ENCODE data around the gene FOXB1. TPM values are rescaled to one million over a fixed set of nuclear protein-coding genes. Genes with fewer than 3 reads are reported as not detected.

FOXB1 gene
- total and polyA plus RNA-seq, 9 donors = 0.24 TPM; not detected in 8

GRCh38 chr15:60006873-60007272, 2.8 kb downstream of the FOXB1 start:
- Histone ChIP-seq H3K4me3 (no peak overlapping the region), H3K27me3 (peaks cover 12% of the 10 kb centered on the region), H3K4me1 (ENCODE audit: insufficient read depth) (peaks cover 18% of the 10 kb centered on the region), H3K27ac (no peak overlapping the region), H3K9me3 (no peaks in the 10 kb centered on the region), H3K36me3 (no peaks in the 10 kb centered on the region)
- intact Hi-C loops (cut with DNase I) = no loop called here
- DNase-seq = no peak
- WGBS, 3 donors = 14 to 19% (median 16%) methylated on average over 4 of the region's 4 CpGs
- TF ChIP-seq POLR2A (IDR thresholded peaks at IDR 0.05) (no peak), EP300 (IDR thresholded peaks at IDR 0.05) (no peak)
- TF ChIP-seq, protein P1, sequence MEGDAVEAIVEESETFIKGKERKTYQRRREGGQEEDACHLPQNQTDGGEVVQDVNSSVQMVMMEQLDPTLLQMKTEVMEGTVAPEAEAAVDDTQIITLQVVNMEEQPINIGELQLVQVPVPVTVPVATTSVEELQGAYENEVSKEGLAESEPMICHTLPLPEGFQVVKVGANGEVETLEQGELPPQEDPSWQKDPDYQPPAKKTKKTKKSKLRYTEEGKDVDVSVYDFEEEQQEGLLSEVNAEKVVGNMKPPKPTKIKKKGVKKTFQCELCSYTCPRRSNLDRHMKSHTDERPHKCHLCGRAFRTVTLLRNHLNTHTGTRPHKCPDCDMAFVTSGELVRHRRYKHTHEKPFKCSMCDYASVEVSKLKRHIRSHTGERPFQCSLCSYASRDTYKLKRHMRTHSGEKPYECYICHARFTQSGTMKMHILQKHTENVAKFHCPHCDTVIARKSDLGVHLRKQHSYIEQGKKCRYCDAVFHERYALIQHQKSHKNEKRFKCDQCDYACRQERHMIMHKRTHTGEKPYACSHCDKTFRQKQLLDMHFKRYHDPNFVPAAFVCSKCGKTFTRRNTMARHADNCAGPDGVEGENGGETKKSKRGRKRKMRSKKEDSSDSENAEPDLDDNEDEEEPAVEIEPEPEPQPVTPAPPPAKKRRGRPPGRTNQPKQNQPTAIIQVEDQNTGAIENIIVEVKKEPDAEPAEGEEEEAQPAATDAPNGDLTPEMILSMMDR (IDR thresholded peaks at IDR 0.05) = no peak

GRCh38 chr15:60009124-60009960, 5.2 kb downstream of the FOXB1 start:
- H3K36me3 ChIP-seq = no peaks in the 10 kb centered on the region
- no peak for DNase-seq
- WGBS, 3 donors = 18 to 25% (median 23%) methylated on average over 6 of the region's 6 CpGs
- H3K4me3 ChIP-seq = no peak overlapping the region
- H3K9me3 ChIP-seq = no peaks in the 10 kb centered on the region
- H3K27me3 ChIP-seq = peaks cover 12% of the 10 kb centered on the region
- TF ChIP-seq POLR2A (IDR thresholded peaks at IDR 0.05) = no peak
- TF ChIP-seq, protein P1 (IDR thresholded peaks at IDR 0.05) = no peak
- TF ChIP-seq EP300 (IDR thresholded peaks at IDR 0.05) = no peak
- intact Hi-C loops (cut with DNase I) = no loop called here
- H3K27ac ChIP-seq = no peak overlapping the region
- H3K4me1 ChIP-seq (ENCODE audit: insufficient read depth) = peaks cover 15% of the 10 kb centered on the region

GRCh38 chr15:60009980-60010732, 6.0 kb downstream of the FOXB1 start:
- Histone ChIP-seq H3K27ac (no peak overlapping the region), H3K9me3 (no peaks in the 10 kb centered on the region), H3K36me3 (no peaks in the 10 kb centered on the region), H3K4me1 (ENCODE audit: insufficient read depth) (peaks cover 9% of the 10 kb centered on the region), H3K4me3 (no peak overlapping the region), H3K27me3 (peaks cover 12% of the 10 kb centered on the region)
- no peak for TF ChIP-seq POLR2A (IDR thresholded peaks at IDR 0.05)
- TF ChIP-seq, protein P1 (IDR thresholded peaks at IDR 0.05) = no peak
- TF ChIP-seq EP300 (IDR thresholded peaks at IDR 0.05) = no peak
- WGBS, 3 donors = 15 to 19% (median 17%) methylated on average over 13 of the region's 13 CpGs
- intact Hi-C loops (cut with DNase I) = no loop called here
- DNase-seq = no peak

DNA sequence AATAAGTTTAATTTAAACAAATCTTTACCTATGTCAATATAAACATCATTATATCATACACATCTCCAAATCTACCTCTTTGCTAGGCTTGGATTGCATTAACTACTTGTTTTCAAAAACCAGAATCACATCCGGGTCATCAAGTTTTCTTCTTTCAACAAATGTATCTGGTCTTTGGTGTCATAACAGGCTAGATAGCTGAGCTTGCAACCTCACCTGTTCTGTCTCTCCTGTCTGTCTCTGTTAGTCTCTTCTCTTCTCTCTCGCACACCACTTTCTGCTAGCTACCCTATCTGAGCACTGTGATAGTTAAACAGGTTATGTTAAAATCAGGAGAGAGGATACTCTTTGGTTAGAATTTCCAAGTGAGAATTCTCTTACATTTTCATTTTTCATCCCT, 6.7 kb downstream of the FOXB1 start:
- Histone ChIP-seq H3K27ac (no peak overlapping the region), H3K4me3 (no peak overlapping the region), H3K9me3 (no peaks in the 10 kb centered on the region), H3K27me3 (peaks cover 5% of the 10 kb centered on the region), H3K4me1 (ENCODE audit: insufficient read depth) (peaks cover 3% of the 10 kb centered on the region), H3K36me3 (no peaks in the 10 kb centered on the region)
- intact Hi-C loops (cut with DNase I) = no loop called here
- 31 to 37% (median 32%) methylated on average over 2 of the region's 2 CpGs for WGBS, 3 donors
- TF ChIP-seq EP300 (IDR thresholded peaks at IDR 0.05) (no peak), POLR2A (IDR thresholded peaks at IDR 0.05) (no peak)
- TF ChIP-seq, protein P1 (IDR thresholded peaks at IDR 0.05) = no peak
- DNase-seq = no peak
